ENCODE results near the gene KIAA1614. TPM values are rescaled to one million over a fixed set of nuclear protein-coding genes. Genes with fewer than 3 reads are reported as not detected.

KIAA1614 gene
- total RNA-seq, 1 donor from 2014 or later, result 6.6 TPM

GRCh38 chr1:180951836-180952656 is 39.3 kb downstream of the KIAA1614 start:
- TF ChIP-seq CTCF (IDR thresholded peaks at IDR 0.05), result no peak
- Mint-ChIP-seq H3K9me3 (ENCODE audit: unreplicated experiment) (no peaks in the 10 kb centered on the region), H3K36me3 (ENCODE audit: unreplicated experiment) (peaks cover 16% of the 10 kb centered on the region), H3K4me3 (ENCODE audit: unreplicated experiment) (no peak overlapping the region), H3K27ac (ENCODE audit: unreplicated experiment) (no peak overlapping the region), H3K4me1 (ENCODE audit: unreplicated experiment) (peaks cover 17% of the 10 kb centered on the region), H3K27me3 (ENCODE audit: unreplicated experiment) (no peaks in the 10 kb centered on the region)
- DNase-seq (ENCODE audit: extremely low spot score, unreplicated experiment), result no peak

- H3K9me3 Mint-ChIP-seq (ENCODE audit: unreplicated experiment), result no peaks in the 10 kb centered on the region
- no peak for DNase-seq (ENCODE audit: extremely low spot score, unreplicated experiment)
- no peak overlapping the region for H3K27ac Mint-ChIP-seq (ENCODE audit: unreplicated experiment)
- H3K36me3 Mint-ChIP-seq (ENCODE audit: unreplicated experiment), result peaks cover 15% of the 10 kb centered on the region
- no peak overlapping the region for H3K4me3 Mint-ChIP-seq (ENCODE audit: unreplicated experiment)
- H3K4me1 Mint-ChIP-seq (ENCODE audit: unreplicated experiment), result peaks cover 17% of the 10 kb centered on the region
- no peaks in the 10 kb centered on the region for H3K27me3 Mint-ChIP-seq (ENCODE audit: unreplicated experiment)
- no peak for TF ChIP-seq CTCF (IDR thresholded peaks at IDR 0.05)
Observed at GRCh38 chr1:180952657-180953013, 39.9 kb downstream of the KIAA1614 start.

GRCh38 chr1:180953291-180954004 is 40.8 kb downstream of the KIAA1614 start:
- Mint-ChIP-seq H3K4me3 (ENCODE audit: unreplicated experiment) (no peak overlapping the region), H3K4me1 (ENCODE audit: unreplicated experiment) (peaks cover 17% of the 10 kb centered on the region), H3K36me3 (ENCODE audit: unreplicated experiment) (peaks cover 15% of the 10 kb centered on the region), H3K27me3 (ENCODE audit: unreplicated experiment) (no peaks in the 10 kb centered on the region), H3K9me3 (ENCODE audit: unreplicated experiment) (no peaks in the 10 kb centered on the region), H3K27ac (ENCODE audit: unreplicated experiment) (no peak overlapping the region)
- TF ChIP-seq CTCF (IDR thresholded peaks at IDR 0.05), result no peak
- DNase-seq (ENCODE audit: extremely low spot score, unreplicated experiment), result no peak

- H3K27me3 Mint-ChIP-seq (ENCODE audit: unreplicated experiment), result no peaks in the 10 kb centered on the region
- H3K9me3 Mint-ChIP-seq (ENCODE audit: unreplicated experiment), result no peaks in the 10 kb centered on the region
- H3K4me3 Mint-ChIP-seq (ENCODE audit: unreplicated experiment), result no peak overlapping the region
- H3K4me1 Mint-ChIP-seq (ENCODE audit: unreplicated experiment), result peaks cover 17% of the 10 kb centered on the region
- peaks cover 10% of the 10 kb centered on the region for H3K36me3 Mint-ChIP-seq (ENCODE audit: unreplicated experiment)
- no peak for DNase-seq (ENCODE audit: extremely low spot score, unreplicated experiment)
- TF ChIP-seq CTCF (IDR thresholded peaks at IDR 0.05), result no peak
- no peak overlapping the region for H3K27ac Mint-ChIP-seq (ENCODE audit: unreplicated experiment)
Observed at GRCh38 chr1:180954005-180954800, 41.5 kb downstream of the KIAA1614 start.
